A549 (cell line): ENCODE data around the gene KMT2C.
"Not testable (repeated sequence)": the region's sequence is repeated elsewhere in the genome, so short reads cannot be mapped to it uniquely, and the experiment has no call there.

Experiments
- EP300 ChIP-seq, 2 experiments: fragments of >200 bp; sonication (Bioruptor Twin); formaldehyde crosslinking; IDR thresholded peaks; 2 replicates in 1 of 2; 3 replicates in 1 of 2; pipeline ENCODE4 v1.6.1; 2016 to 2017
- MAFK ChIP-seq: fragments of 450-650 bp; IDR thresholded peaks from 2 replicates; pipeline ENCODE4 v1.6.1; 2014; ENCODE audit not compliant: partially characterized antibody
- POLR2A ChIP-seq: IDR thresholded peaks from 2 replicates; pipeline ENCODE4 v1.6.1; 2012; ENCODE audit warnings: mild to moderate bottlenecking, low read length
- SREBF2 ChIP-seq: fragments of 450-650 bp; IDR thresholded peaks from 2 replicates; pipeline ENCODE4 v1.6.1; 2014; ENCODE audit warnings: mild to moderate bottlenecking, moderate library complexity
- TF ChIP-seq, protein P1 (sequence below): fragments of >200 bp; sonication (Bioruptor Twin); formaldehyde crosslinking; IDR thresholded peaks from 3 replicates; pipeline ENCODE4 v1.5.1; 2016
- TF ChIP-seq, protein P2 (sequence below): IDR thresholded peaks from 2 replicates; pipeline ENCODE4 v1.6.1; 2012
- TF ChIP-seq, protein P3 (sequence below): fragments of 450-650 bp; IDR thresholded peaks from 2 replicates; pipeline ENCODE4 v1.6.1; 2014; ENCODE audit warnings: antibody characterized with exemption
- TF ChIP-seq, protein P4 (sequence below): fragments of 250-450 bp; sonication (Bioruptor Pico); IDR thresholded peaks from 2 replicates; pipeline ENCODE4 v1.5.0; 2021; ENCODE audit warnings: mild to moderate bottlenecking, moderate library complexity, borderline replicate concordance

DNA sequence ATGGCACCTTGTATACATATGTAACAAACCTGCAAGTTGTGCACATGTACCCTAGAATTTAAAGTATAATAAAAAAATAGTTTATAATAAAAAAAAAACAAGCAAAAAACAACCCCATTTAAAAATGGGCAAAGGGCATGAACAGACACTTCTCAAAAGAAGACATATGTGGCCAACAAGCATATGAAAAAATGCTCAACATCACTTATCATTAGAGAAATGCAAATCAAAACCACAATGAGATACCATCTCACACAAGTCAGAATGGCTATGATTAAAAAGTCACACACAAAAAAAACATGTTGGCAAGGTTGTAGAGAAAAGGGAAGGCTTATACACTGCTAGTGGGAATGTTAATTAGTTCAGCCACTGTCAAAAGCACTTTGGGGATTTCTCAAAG, 14.9 kb downstream of the KMT2C start:
- TF ChIP-seq, protein P1, sequence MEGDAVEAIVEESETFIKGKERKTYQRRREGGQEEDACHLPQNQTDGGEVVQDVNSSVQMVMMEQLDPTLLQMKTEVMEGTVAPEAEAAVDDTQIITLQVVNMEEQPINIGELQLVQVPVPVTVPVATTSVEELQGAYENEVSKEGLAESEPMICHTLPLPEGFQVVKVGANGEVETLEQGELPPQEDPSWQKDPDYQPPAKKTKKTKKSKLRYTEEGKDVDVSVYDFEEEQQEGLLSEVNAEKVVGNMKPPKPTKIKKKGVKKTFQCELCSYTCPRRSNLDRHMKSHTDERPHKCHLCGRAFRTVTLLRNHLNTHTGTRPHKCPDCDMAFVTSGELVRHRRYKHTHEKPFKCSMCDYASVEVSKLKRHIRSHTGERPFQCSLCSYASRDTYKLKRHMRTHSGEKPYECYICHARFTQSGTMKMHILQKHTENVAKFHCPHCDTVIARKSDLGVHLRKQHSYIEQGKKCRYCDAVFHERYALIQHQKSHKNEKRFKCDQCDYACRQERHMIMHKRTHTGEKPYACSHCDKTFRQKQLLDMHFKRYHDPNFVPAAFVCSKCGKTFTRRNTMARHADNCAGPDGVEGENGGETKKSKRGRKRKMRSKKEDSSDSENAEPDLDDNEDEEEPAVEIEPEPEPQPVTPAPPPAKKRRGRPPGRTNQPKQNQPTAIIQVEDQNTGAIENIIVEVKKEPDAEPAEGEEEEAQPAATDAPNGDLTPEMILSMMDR, result not testable (repeated sequence)
- TF ChIP-seq, protein P2, sequence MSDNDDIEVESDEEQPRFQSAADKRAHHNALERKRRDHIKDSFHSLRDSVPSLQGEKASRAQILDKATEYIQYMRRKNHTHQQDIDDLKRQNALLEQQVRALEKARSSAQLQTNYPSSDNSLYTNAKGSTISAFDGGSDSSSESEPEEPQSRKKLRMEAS, result not testable (repeated sequence)
- not testable (repeated sequence) for TF ChIP-seq POLR2A; SREBF2; MAFK; EP300 (IDR thresholded peaks at IDR 0.05)
- TF ChIP-seq, protein P3, sequence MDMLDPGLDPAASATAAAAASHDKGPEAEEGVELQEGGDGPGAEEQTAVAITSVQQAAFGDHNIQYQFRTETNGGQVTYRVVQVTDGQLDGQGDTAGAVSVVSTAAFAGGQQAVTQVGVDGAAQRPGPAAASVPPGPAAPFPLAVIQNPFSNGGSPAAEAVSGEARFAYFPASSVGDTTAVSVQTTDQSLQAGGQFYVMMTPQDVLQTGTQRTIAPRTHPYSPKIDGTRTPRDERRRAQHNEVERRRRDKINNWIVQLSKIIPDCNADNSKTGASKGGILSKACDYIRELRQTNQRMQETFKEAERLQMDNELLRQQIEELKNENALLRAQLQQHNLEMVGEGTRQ, result not testable (repeated sequence)
- TF ChIP-seq, protein P4, sequence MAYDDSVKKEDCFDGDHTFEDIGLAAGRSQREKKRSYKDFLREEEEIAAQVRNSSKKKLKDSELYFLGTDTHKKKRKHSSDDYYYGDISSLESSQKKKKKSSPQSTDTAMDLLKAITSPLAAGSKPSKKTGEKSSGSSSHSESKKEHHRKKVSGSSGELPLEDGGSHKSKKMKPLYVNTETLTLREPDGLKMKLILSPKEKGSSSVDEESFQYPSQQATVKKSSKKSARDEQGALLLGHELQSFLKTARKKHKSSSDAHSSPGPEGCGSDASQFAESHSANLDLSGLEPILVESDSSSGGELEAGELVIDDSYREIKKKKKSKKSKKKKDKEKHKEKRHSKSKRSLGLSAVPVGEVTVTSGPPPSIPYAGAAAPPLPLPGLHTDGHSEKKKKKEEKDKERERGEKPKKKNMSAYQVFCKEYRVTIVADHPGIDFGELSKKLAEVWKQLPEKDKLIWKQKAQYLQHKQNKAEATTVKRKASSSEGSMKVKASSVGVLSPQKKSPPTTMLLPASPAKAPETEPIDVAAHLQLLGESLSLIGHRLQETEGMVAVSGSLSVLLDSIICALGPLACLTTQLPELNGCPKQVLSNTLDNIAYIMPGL, result not testable (repeated sequence)
